GM23248 (cell line): ENCODE measurements around the gene MYO1D.

ENCODE experiments used
- EZH2 ChIP-seq: fragments of 200-600 bp; sonication (generic); IDR thresholded peaks from 2 replicates; pipeline ENCODE4 v1.6.1; 2018; ENCODE audit warnings: antibody characterized with exemption, mild to moderate bottlenecking; ENCODE audit not compliant: insufficient read depth, poor library complexity, severe bottlenecking
- EZH2phosphoT487 ChIP-seq: fragments of 200-600 bp; sonication (generic); IDR thresholded peaks from 2 replicates; pipeline ENCODE4 v1.6.1; 2018; ENCODE audit warnings: antibody characterized with exemption, moderate library complexity, mild to moderate bottlenecking, low read depth; ENCODE audit not compliant: insufficient read depth

DNA sequence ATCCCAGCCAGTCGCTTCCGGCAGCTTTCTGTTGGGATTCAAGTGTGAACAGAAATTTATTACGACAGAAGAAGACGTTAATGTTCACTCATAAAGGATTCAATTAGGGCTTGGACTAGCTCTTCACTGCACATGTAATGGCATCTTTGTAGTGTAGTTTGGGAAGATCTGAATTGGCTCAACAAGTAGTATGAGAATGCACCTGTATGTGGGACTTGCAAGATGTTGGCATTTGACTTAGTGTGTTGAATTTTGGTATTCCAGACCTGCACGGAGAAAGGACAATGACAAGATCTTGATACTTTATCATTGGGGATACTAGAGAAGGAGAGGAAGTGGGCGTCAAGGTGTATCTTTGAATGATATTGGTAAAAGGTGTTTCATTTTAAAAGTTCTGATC lies 431.4 kb downstream of the MYO1D start:
- TF ChIP-seq EZH2phosphoT487 (no peak), EZH2 (no peak)
